Fibroblast of lung (primary cell): ENCODE measurements around the gene LONP2. TPM values are rescaled to one million over a fixed set of nuclear protein-coding genes. Genes with fewer than 3 reads are reported as not detected.
A peak's percentile ranks its signal among the peaks of the same experiment; 100 is the strongest.
"Not testable (repeated sequence)": the region's sequence is repeated elsewhere in the genome, so short reads cannot be mapped to it uniquely, and the experiment has no call there.

Experiments
- DNase-seq, 2 donors: peaks; one replicate each; pipeline versions ENCODE4 v3.0.0 to v3.0.0-alpha.2; 2010; ENCODE audit warnings: low read depth in 2 of 2
- H2AFZ ChIP-seq: 2 replicates; pipeline ENCODE4 v1.5.1; 2012; ENCODE audit warnings: low read length, control low read depth, inconsistent platforms
- H3K27ac ChIP-seq: 2 replicates; pipeline ENCODE4 v1.5.1; 2011; ENCODE audit warnings: low read length, control low read depth; ENCODE audit not compliant: insufficient read depth
- H3K27me3 ChIP-seq: 2 replicates; pipeline ENCODE4 v1.5.1; 2011; ENCODE audit warnings: mild to moderate bottlenecking, low read length; ENCODE audit not compliant: control insufficient read depth, insufficient read depth
- H3K36me3 ChIP-seq: 2 replicates; pipeline ENCODE4 v1.5.1; 2011; ENCODE audit warnings: low read length; ENCODE audit not compliant: control insufficient read depth, insufficient read depth
- H3K4me1 ChIP-seq: 2 replicates; pipeline ENCODE4 v1.5.1; 2011; ENCODE audit warnings: low read length; ENCODE audit not compliant: control insufficient read depth, insufficient read depth; ENCODE audit errors: extremely low read depth
- H3K4me2 ChIP-seq: 2 replicates; pipeline ENCODE4 v1.5.1; 2011; ENCODE audit warnings: low read length, control low read depth; ENCODE audit not compliant: insufficient read depth; ENCODE audit errors: extremely low read depth
- H3K4me3 ChIP-seq, 4 experiments: fragments of 200-600 bp in 1 of 4; sonication (generic) in 1 of 4; replicated peaks in 1 of 4; 2 replicates each; pipeline ENCODE4 v1.5.1; 2011 to 2016; ENCODE audit warnings: low read length in 4 of 4, low read depth in 3 of 4, mild to moderate bottlenecking in 3 of 4, control low read depth in 2 of 4, inconsistent platforms in 1 of 4, mixed read lengths in 1 of 4; ENCODE audit not compliant: insufficient read depth in 1 of 4; ENCODE audit errors: control extremely low read depth in 1 of 4
- H3K79me2 ChIP-seq: 2 replicates; pipeline ENCODE4 v1.5.1; 2012; ENCODE audit warnings: mild to moderate bottlenecking, low read length, inconsistent platforms; ENCODE audit not compliant: control insufficient read depth, insufficient read depth
- H3K9ac ChIP-seq: 2 replicates; pipeline ENCODE4 v1.5.1; 2011; ENCODE audit warnings: mild to moderate bottlenecking, low read length, control low read depth; ENCODE audit not compliant: insufficient read depth
- H3K9me3 ChIP-seq: 2 replicates; pipeline ENCODE4 v1.5.1; 2012; ENCODE audit warnings: low read depth, low read length; ENCODE audit not compliant: control insufficient read depth, insufficient read depth
- H4K20me1 ChIP-seq: 2 replicates; pipeline ENCODE4 v1.5.1; 2011; ENCODE audit warnings: low read length; ENCODE audit not compliant: control insufficient read depth, insufficient read depth; ENCODE audit errors: extremely low read depth
- CTCF ChIP-seq, 2 donors: IDR thresholded peaks in 1 of 2; conservative IDR thresholded peaks in 1 of 2; 1 replicate in 1 of 2; 2 replicates in 1 of 2; pipeline ENCODE4 v1.5.1; 2011 to 2012; ENCODE audit warnings: low read length in 2 of 2, control low read depth in 1 of 2, inconsistent platforms in 1 of 2, low read depth in 1 of 2, mild to moderate bottlenecking in 1 of 2
- EZH2 ChIP-seq: IDR thresholded peaks from 2 replicates; pipeline ENCODE4 v1.5.1; 2012; ENCODE audit warnings: low read length, control low read depth, mild to moderate bottlenecking; ENCODE audit errors: missing control alignments
- polyA plus RNA-seq, 2 donors: library from polyadenylated mRNA; depleted of rRNA in 1 of 2; stranded (reverse) in 1 of 2; unstranded in 1 of 2; fragments of >200 nt; gene quantifications; 2 replicates each; pipeline ENCODE4 v1.2.1, GENCODE V29; 2011 to 2012; ENCODE audit warnings: missing spikeins in 1 of 2
- total RNA-seq: library from RNA; depleted of rRNA; stranded (reverse); fragments of >200 nt; gene quantifications from 2 replicates; pipeline ENCODE4 v1.2.1, GENCODE V29; 2014

The LONP2 gene
- total and polyA plus RNA-seq, 2 donors (not counting 1 experiment from before 2014, with no cell fraction given), result 44.0 to 60.8 TPM

GRCh38 chr16:48235058-48235555 lies 9.0 kb upstream of the LONP2 start:
- no peaks in the 10 kb centered on the region for H3K9me3 ChIP-seq
- H3K4me3 ChIP-seq, result no peak overlapping the region
- no peaks in the 10 kb centered on the region for H3K79me2 ChIP-seq
- TF ChIP-seq EZH2, result no peak
- TF ChIP-seq CTCF (conservative IDR thresholded peaks at IDR 0.05 in 1 of 2, IDR thresholded peaks at IDR 0.05 in 1 of 2; ENCODE audit: low read depth in 1 of 2, low read length in 2 of 2), result no peak
- H3K9ac ChIP-seq, result no peak overlapping the region
- peaks cover 3% of the 10 kb centered on the region for H3K4me1 ChIP-seq
- H3K36me3 ChIP-seq, result no peaks in the 10 kb centered on the region
- no peak overlapping the region for H2AFZ ChIP-seq
- H3K4me2 ChIP-seq, result no peak overlapping the region
- no peak overlapping the region for H3K27ac ChIP-seq
- H4K20me1 ChIP-seq, result no peaks in the 10 kb centered on the region
- no peaks in the 10 kb centered on the region for H3K27me3 ChIP-seq
- DNase-seq, result no peak

GRCh38 chr16:48235556-48236136 lies 8.5 kb upstream of the LONP2 start:
- Histone ChIP-seq H3K4me1 (peaks cover 3% of the 10 kb centered on the region), H2AFZ (no peak overlapping the region), H3K4me3 (no peak overlapping the region), H3K27ac (no peak overlapping the region), H3K27me3 (no peaks in the 10 kb centered on the region), H3K9me3 (no peaks in the 10 kb centered on the region), H3K36me3 (no peaks in the 10 kb centered on the region), H4K20me1 (no peaks in the 10 kb centered on the region), H3K4me2 (no peak overlapping the region), H3K9ac (no peak overlapping the region), H3K79me2 (no peaks in the 10 kb centered on the region)
- peak in 1 of 2 donors; percentile 24 for DNase-seq
- TF ChIP-seq CTCF (conservative IDR thresholded peaks at IDR 0.05 in 1 of 2, IDR thresholded peaks at IDR 0.05 in 1 of 2; ENCODE audit: low read depth in 1 of 2, low read length in 2 of 2) (no peak), EZH2 (no peak)

GRCh38 chr16:48236286-48236685 lies 7.8 kb upstream of the LONP2 start:
- H3K4me2 ChIP-seq, result no peak overlapping the region
- no peak for TF ChIP-seq EZH2
- no peak for TF ChIP-seq CTCF (conservative IDR thresholded peaks at IDR 0.05 in 1 of 2, IDR thresholded peaks at IDR 0.05 in 1 of 2; ENCODE audit: low read depth in 1 of 2, low read length in 2 of 2)
- no peak overlapping the region for H2AFZ ChIP-seq

GRCh38 chr16:48240147-48240546 lies 4.0 kb upstream of the LONP2 start:
- H3K27me3 ChIP-seq, DNase-seq: not testable (repeated sequence)

More at GRCh38 chr16:48236286-48236685, 7.8 kb upstream of the LONP2 start:
- Histone ChIP-seq H3K36me3 (no peaks in the 10 kb centered on the region), H3K9me3 (no peaks in the 10 kb centered on the region), H3K9ac (no peak overlapping the region), H3K27me3 (no peaks in the 10 kb centered on the region), H3K4me3 (no peak overlapping the region), H4K20me1 (no peaks in the 10 kb centered on the region), H3K79me2 (no peaks in the 10 kb centered on the region), H3K27ac (no peak overlapping the region), H3K4me1 (peaks cover 3% of the 10 kb centered on the region)
- no peak for DNase-seq

More at GRCh38 chr16:48240147-48240546, 4.0 kb upstream of the LONP2 start:
- H3K4me1 ChIP-seq, H3K9ac ChIP-seq, H3K4me2 ChIP-seq, H3K36me3 ChIP-seq, H3K4me3 ChIP-seq, H3K27ac ChIP-seq, H3K9me3 ChIP-seq, H4K20me1 ChIP-seq, H2AFZ ChIP-seq: not testable (repeated sequence)
- peaks cover 11% of the 10 kb centered on the region for H3K79me2 ChIP-seq
